ENCODE measurements around the gene TAX1BP3.

TAX1BP3 gene

GRCh38 chr17:3665834-3666233 lies 2.5 kb downstream of the TAX1BP3 start (continued):
- TF ChIP-seq ZNF596 (tag by site-specific recombination; IDR thresholded peaks at IDR 0.05) (no peak), ZNF292 (tag by site-specific recombination; IDR thresholded peaks at IDR 0.05; ENCODE audit: borderline replicate concordance, low read depth) (no peak), ZNF335 (tag by site-specific recombination; conservative IDR thresholded peaks at IDR 0.05) (no peak)

GRCh38 chr17:3663102-3664011 lies 5.0 kb downstream of the TAX1BP3 start:
- Histone ChIP-seq H3K9me3 (ENCODE audit: control insufficient read depth, insufficient read depth, low read depth, low read length) (no peaks in the 10 kb centered on the region), H3K4me3 (ENCODE audit: low read depth, low read length) (no peak overlapping the region), H3K27ac (ENCODE audit: extremely low read depth, low read depth, low read length) (no peak overlapping the region), H3K4me1 (ENCODE audit: control insufficient read depth, insufficient read depth, low read length) (0 out of 2 replicates have a peak, but pooled peaks cover 3% of the 10 kb centered on the region), H3K36me3 (ENCODE audit: control insufficient read depth in 2 of 2, insufficient read depth in 1 of 2, low read length in 2 of 2) (peaks cover 0 to 47% of the 10 kb centered on the region in 2 experiments; a peak in 1 of 3 replicates)
- ChIA-PET POLR2A (interaction anchor here (1.5 to 2.1 kb wide), 2 partner anchors 14 to 27 kb away, joined by 4 to 13 read pairs; partner anchors contain the start of genes CTNS and SHPK), CTCF (interaction anchor here (1.4 kb wide), 1 partner anchor 16 kb away, joined by 4 read pairs; no protein-coding TSS in a partner anchor)
- TF ChIP-seq ZBTB10 (tag by site-specific recombination; IDR thresholded peaks at IDR 0.05) (no peak), PATZ1 (tag by site-specific recombination; IDR thresholded peaks at IDR 0.05) (no peak), ZNF558 (tag by site-specific recombination; IDR thresholded peaks at IDR 0.05) (no peak), ZNF398 (tag by site-specific recombination; IDR thresholded peaks at IDR 0.05) (no peak), ZNF311 (tag by site-specific recombination; IDR thresholded peaks at IDR 0.05; ENCODE audit: borderline replicate concordance) (no peak), ZNF514 (tag by site-specific recombination; IDR thresholded peaks at IDR 0.05) (no peak), PBX3 (CRISPR knock-in tag; IDR thresholded peaks at IDR 0.05) (no peak), REPIN1 (tag by site-specific recombination; IDR thresholded peaks at IDR 0.05; ENCODE audit: low read depth) (no peak)

GRCh38 chr17:3660311-3660891 lies 8.0 kb downstream of the TAX1BP3 start:
- Histone ChIP-seq H3K27ac (ENCODE audit: extremely low read depth, low read depth, low read length) (no peak overlapping the region), H3K4me3 (ENCODE audit: low read depth, low read length) (no peak overlapping the region), H3K4me1 (ENCODE audit: control insufficient read depth, insufficient read depth, low read length) (no peaks in the 10 kb centered on the region), H3K9me3 (ENCODE audit: control insufficient read depth, insufficient read depth, low read depth, low read length) (no peaks in the 10 kb centered on the region), H3K36me3 (ENCODE audit: control insufficient read depth in 2 of 2, insufficient read depth in 1 of 2, low read length in 2 of 2) (peaks cover 0 to 57% of the 10 kb centered on the region in 2 experiments; a peak in 1 of 3 replicates)
- CTCF ChIA-PET = interaction anchor here (0.7 kb wide), 1 partner anchor 78 kb away, joined by 3 read pairs; no protein-coding TSS in a partner anchor
- POLR2A ChIA-PET = interaction anchor here (0.5 to 5.4 kb wide), 5 partner anchors 7 to 138 kb away, joined by 3 to 26 read pairs (median 6); partner anchors contain the start of genes CTNS, SHPK and TAX1BP3
- TF ChIP-seq ZNF677 (tag by site-specific recombination; IDR thresholded peaks at IDR 0.05) = no peak
- no peak for TF ChIP-seq ZNF518A (tag by site-specific recombination; conservative IDR thresholded peaks at IDR 0.05; ENCODE audit: low read depth)

Measured in HEK293 (cell line).